IPS DF 19.7 (cell line): ENCODE results near the gene TTYH1.

Experiments
- DNase-seq: peaks from one replicate; pipeline ENCODE4 v3.0.0-alpha.2; 2013; ENCODE audit warnings: low read depth, low spot score

TTYH1 gene

GRCh38 chr19:54392105-54392504 is 23.2 kb upstream of the TTYH1 start:
- DNase-seq = no peak

- no peak for DNase-seq
These were observed 21.9 kb upstream of the TTYH1 start for GRCh38 chr19:54393381-54393780.

- no peak for DNase-seq
These were observed 19.6 kb upstream of the TTYH1 start for GRCh38 chr19:54395685-54396084.

GRCh38 chr19:54399189-54399588 is 16.1 kb upstream of the TTYH1 start:
- DNase-seq = no peak

- no peak for DNase-seq
These were observed 14.4 kb upstream of the TTYH1 start for GRCh38 chr19:54400913-54401312.

GRCh38 chr19:54403054-54403453 is 12.2 kb upstream of the TTYH1 start:
- DNase-seq = no peak

- DNase-seq = no peak
These were observed 9.6 kb upstream of the TTYH1 start for GRCh38 chr19:54405628-54406027.

- no peak for DNase-seq
These were observed 7.5 kb upstream of the TTYH1 start for GRCh38 chr19:54407780-54408179.

GRCh38 chr19:54408456-54409026 is 6.7 kb upstream of the TTYH1 start:
- DNase-seq = no peak

GRCh38 chr19:54411033-54411432 is 4.2 kb upstream of the TTYH1 start:
- no peak for DNase-seq

GRCh38 chr19:54412877-54413276 is 2.4 kb upstream of the TTYH1 start:
- no peak for DNase-seq

- no peak for DNase-seq
These were observed 1.1 kb upstream of the TTYH1 start for GRCh38 chr19:54414156-54414555.

- no peak for DNase-seq
These were observed 823 bp downstream of the TTYH1 start for GRCh38 chr19:54415901-54416673.

GRCh38 chr19:54416695-54417491 is 1.6 kb downstream of the TTYH1 start:
- DNase-seq = no peak

- DNase-seq = no peak
These were observed 3.0 kb downstream of the TTYH1 start for GRCh38 chr19:54418030-54418929.

GRCh38 chr19:54418930-54419800 is 3.9 kb downstream of the TTYH1 start:
- no peak for DNase-seq

- DNase-seq = no peak
These were observed 4.8 kb downstream of the TTYH1 start for GRCh38 chr19:54420068-54420382.

- peak; percentile 74 for DNase-seq
These were observed 5.3 kb downstream of the TTYH1 start for GRCh38 chr19:54420383-54421168.

GRCh38 chr19:54421169-54421516 is 5.9 kb downstream of the TTYH1 start:
- DNase-seq = no peak

- no peak for DNase-seq
These were observed 6.3 kb downstream of the TTYH1 start for GRCh38 chr19:54421521-54421920.
